Memory B cell (primary cell): Measurements from ENCODE around the gene CRYBG2.
A peak's percentile ranks its signal among the peaks of the same experiment; 100 is the strongest.

Experiments
- ATAC-seq: fragments of 150-1000 bp; cut with Tn5 transposase; 2 replicates; pipeline ENCODE4 v1.10.0; 2021; ENCODE audit warnings: low read depth, mild to moderate bottlenecking, moderate library complexity
- DNase-seq, 2 donors: peaks; one replicate each; pipeline ENCODE4 v3.0.0; 2022; ENCODE audit warnings: low spot score in 2 of 2
- H3K27ac Mint-ChIP-seq: one replicate; pipeline ENCODE4 v1.8.0; 2022; ENCODE audit warnings: mild to moderate bottlenecking, moderate library complexity, mixed read lengths
- H3K27me3 Mint-ChIP-seq: one replicate; pipeline ENCODE4 v1.8.0; 2022; ENCODE audit warnings: mixed read lengths
- H3K36me3 Mint-ChIP-seq: one replicate; pipeline ENCODE4 v1.8.0; 2022; ENCODE audit warnings: mild to moderate bottlenecking, mixed read lengths
- H3K4me1 Mint-ChIP-seq: one replicate; pipeline ENCODE4 v1.8.0; 2022; ENCODE audit warnings: mixed read lengths
- H3K4me3 Mint-ChIP-seq: one replicate; pipeline ENCODE4 v1.8.0; 2022; ENCODE audit warnings: mild to moderate bottlenecking, moderate library complexity, mixed read lengths
- H3K9me3 Mint-ChIP-seq: one replicate; pipeline ENCODE4 v1.8.0; 2022; ENCODE audit warnings: mixed read lengths

Gene CRYBG2

GRCh38 chr1:26328597-26328996, 25.3 kb downstream of the CRYBG2 start:
- H3K9me3 Mint-ChIP-seq = no peaks in the 10 kb centered on the region
- H3K4me3 Mint-ChIP-seq = no peak overlapping the region
- no peak overlapping the region for H3K27ac Mint-ChIP-seq
- H3K27me3 Mint-ChIP-seq = no peaks in the 10 kb centered on the region
- H3K36me3 Mint-ChIP-seq = peaks cover 6% of the 10 kb centered on the region
- peaks cover 5% of the 10 kb centered on the region for H3K4me1 Mint-ChIP-seq
- ATAC-seq (no peak), DNase-seq (no peak)

- Mint-ChIP-seq H3K27ac (no peak overlapping the region), H3K4me3 (no peak overlapping the region), H3K4me1 (peaks cover 10% of the 10 kb centered on the region), H3K36me3 (peaks cover 7% of the 10 kb centered on the region), H3K27me3 (no peaks in the 10 kb centered on the region), H3K9me3 (no peaks in the 10 kb centered on the region)
- DNase-seq (no peak), ATAC-seq (no peak)
Measured at GRCh38 chr1:26327956-26328362, 26.0 kb downstream of the CRYBG2 start.

- no peak for ATAC-seq
Measured at GRCh38 chr1:26324550-26324949, 29.4 kb downstream of the CRYBG2 start.

GRCh38 chr1:26323382-26323781, 30.5 kb downstream of the CRYBG2 start:
- Mint-ChIP-seq H3K36me3 (peaks cover 28% of the 10 kb centered on the region), H3K27ac (peak overlapping the region; percentile 26), H3K27me3 (no peaks in the 10 kb centered on the region), H3K4me3 (no peak overlapping the region), H3K9me3 (no peaks in the 10 kb centered on the region), H3K4me1 (peaks cover 29% of the 10 kb centered on the region)
- no peak for DNase-seq
- no peak for ATAC-seq

More at GRCh38 chr1:26324550-26324949, 29.4 kb downstream of the CRYBG2 start:
- peaks cover 21% of the 10 kb centered on the region for H3K36me3 Mint-ChIP-seq
- H3K9me3 Mint-ChIP-seq = no peaks in the 10 kb centered on the region
- no peak for DNase-seq
- H3K4me3 Mint-ChIP-seq = no peak overlapping the region
- H3K27ac Mint-ChIP-seq = peak overlapping the region; percentile 61
- H3K4me1 Mint-ChIP-seq = peaks cover 29% of the 10 kb centered on the region
- no peaks in the 10 kb centered on the region for H3K27me3 Mint-ChIP-seq

DNA sequence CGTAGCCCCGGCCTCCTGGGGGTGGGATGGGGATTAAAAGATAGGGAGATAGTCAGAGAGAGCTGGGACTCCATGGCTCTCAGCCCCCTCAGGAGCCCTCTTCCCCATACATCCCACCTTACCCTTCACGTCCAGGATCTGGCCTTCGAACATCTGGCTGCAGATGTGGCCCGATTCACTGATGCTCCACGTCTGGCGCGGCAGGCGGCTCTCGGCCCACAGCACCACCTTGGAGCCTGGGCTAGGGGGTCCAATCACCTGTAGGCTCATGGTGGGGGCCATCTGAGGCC, 31.9 kb downstream of the CRYBG2 start:
- Mint-ChIP-seq H3K4me1 (peaks cover 36% of the 10 kb centered on the region), H3K27me3 (no peaks in the 10 kb centered on the region), H3K9me3 (no peaks in the 10 kb centered on the region), H3K27ac (no peak overlapping the region), H3K4me3 (no peak overlapping the region), H3K36me3 (peaks cover 35% of the 10 kb centered on the region)
- ATAC-seq (no peak), DNase-seq (no peak)

GRCh38 chr1:26321315-26322041, 32.5 kb downstream of the CRYBG2 start:
- H3K4me3 Mint-ChIP-seq = peak overlapping the region; percentile 93
- peak; percentile 77 for ATAC-seq
- peaks cover 35% of the 10 kb centered on the region for H3K36me3 Mint-ChIP-seq
- H3K27me3 Mint-ChIP-seq = no peaks in the 10 kb centered on the region
- H3K4me1 Mint-ChIP-seq = peaks cover 40% of the 10 kb centered on the region
- H3K9me3 Mint-ChIP-seq = no peaks in the 10 kb centered on the region
- DNase-seq = peak; percentile 96 to 99
- peak overlapping the region; percentile 32 for H3K27ac Mint-ChIP-seq

- Mint-ChIP-seq H3K4me1 (peaks cover 45% of the 10 kb centered on the region), H3K9me3 (no peaks in the 10 kb centered on the region), H3K27ac (peak overlapping the region; percentile 81), H3K4me3 (peak overlapping the region; percentile 96), H3K36me3 (peaks cover 35% of the 10 kb centered on the region), H3K27me3 (no peaks in the 10 kb centered on the region)
- no peak for DNase-seq
- ATAC-seq = peak; percentile 7
Measured at GRCh38 chr1:26320896-26321295, 33.0 kb downstream of the CRYBG2 start.

DNA sequence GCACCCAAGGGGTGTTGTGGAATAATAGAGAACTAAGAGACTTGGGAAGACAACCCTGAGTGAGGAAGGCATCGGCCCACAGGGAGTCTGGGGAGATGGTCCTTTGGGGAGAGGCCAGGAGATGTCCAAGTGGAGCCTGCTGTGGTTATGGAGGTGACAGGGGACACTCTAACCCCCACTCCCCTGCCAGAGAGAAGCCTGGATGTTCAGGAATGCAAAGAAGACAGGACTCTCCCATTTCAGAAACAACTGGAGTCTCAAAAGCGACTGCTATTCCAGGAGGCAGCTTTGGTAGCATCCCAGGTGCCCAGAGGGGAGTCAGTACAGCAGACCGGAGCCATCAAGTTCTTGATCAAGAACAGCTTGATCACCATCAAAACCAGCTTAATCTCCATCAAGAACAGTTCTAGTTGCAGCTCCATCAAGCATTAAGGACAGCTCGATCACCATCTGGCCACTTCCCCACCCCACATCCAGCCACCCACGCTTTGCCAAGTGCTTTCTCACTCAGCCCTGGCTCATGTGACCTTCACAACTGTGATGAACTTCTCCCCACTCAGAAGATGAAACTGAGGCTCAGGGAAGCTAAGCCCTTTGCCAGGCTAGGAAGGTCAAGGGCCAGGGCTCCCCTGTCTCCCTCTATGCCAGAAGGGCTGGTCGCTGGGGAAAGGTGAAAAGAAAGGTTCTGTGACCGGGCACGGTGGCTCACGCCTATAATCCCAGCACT, 35.4 kb downstream of the CRYBG2 start:
- Mint-ChIP-seq H3K27me3 (no peaks in the 10 kb centered on the region), H3K27ac (peak overlapping the region; percentile 81), H3K4me1 (peaks cover 57% of the 10 kb centered on the region), H3K4me3 (peak overlapping the region; percentile 96), H3K9me3 (peaks cover under 1% of the 10 kb centered on the region), H3K36me3 (peaks cover 29% of the 10 kb centered on the region)
- ATAC-seq (no peak), DNase-seq (no peak)

- Mint-ChIP-seq H3K36me3 (peaks cover 25% of the 10 kb centered on the region), H3K4me1 (peaks cover 57% of the 10 kb centered on the region), H3K4me3 (peak within 1 kb of the TSS; percentile 96), H3K9me3 (peaks cover 3% of the 10 kb centered on the region), H3K27me3 (no peaks in the 10 kb centered on the region), H3K27ac (peak within 1 kb of the TSS; percentile 81)
- peak; percentile 66 for ATAC-seq
- DNase-seq = peak; percentile 30 to 60
Measured at GRCh38 chr1:26317612-26318337, 36.2 kb downstream of the CRYBG2 start, which contains the start of gene CD52. Gene CD52, plus strand, starts transcription at chr1:26317958. Its CDS starts 60 bp downstream, at chr1:26318018.

- no peak for DNase-seq
- H3K36me3 Mint-ChIP-seq = peaks cover 23% of the 10 kb centered on the region
- peaks cover 52% of the 10 kb centered on the region for H3K4me1 Mint-ChIP-seq
- H3K27ac Mint-ChIP-seq = peak overlapping the region; percentile 81
- no peaks in the 10 kb centered on the region for H3K27me3 Mint-ChIP-seq
- peaks cover 3% of the 10 kb centered on the region for H3K9me3 Mint-ChIP-seq
- no peak for ATAC-seq
- peak overlapping the region; percentile 96 for H3K4me3 Mint-ChIP-seq
Measured at GRCh38 chr1:26317146-26317545, 36.8 kb downstream of the CRYBG2 start.

GRCh38 chr1:26315874-26316850, 37.8 kb downstream of the CRYBG2 start:
- no peak for DNase-seq
- Mint-ChIP-seq H3K9me3 (peaks cover 3% of the 10 kb centered on the region), H3K4me3 (peak overlapping the region; percentile 69), H3K27me3 (no peaks in the 10 kb centered on the region), H3K27ac (peak overlapping the region; percentile 81), H3K36me3 (peaks cover 19% of the 10 kb centered on the region), H3K4me1 (peaks cover 51% of the 10 kb centered on the region)
- peak; percentile 16 for ATAC-seq

GRCh38 chr1:26314501-26314900, 39.4 kb downstream of the CRYBG2 start:
- Mint-ChIP-seq H3K27ac (peak overlapping the region; percentile 81), H3K27me3 (no peaks in the 10 kb centered on the region), H3K9me3 (peaks cover 3% of the 10 kb centered on the region), H3K36me3 (peaks cover 15% of the 10 kb centered on the region), H3K4me3 (peak overlapping the region; percentile 69), H3K4me1 (peaks cover 44% of the 10 kb centered on the region)
- ATAC-seq (no peak), DNase-seq (no peak)
